Pons (tissue), 1 donor: ENCODE data around the gene KDM6B.

Experiments used
- DNase-seq: peaks from one replicate; pipeline ENCODE4 v3.0.0-alpha.2; 2016; ENCODE audit warnings: low spot score

The KDM6B gene

DNA sequence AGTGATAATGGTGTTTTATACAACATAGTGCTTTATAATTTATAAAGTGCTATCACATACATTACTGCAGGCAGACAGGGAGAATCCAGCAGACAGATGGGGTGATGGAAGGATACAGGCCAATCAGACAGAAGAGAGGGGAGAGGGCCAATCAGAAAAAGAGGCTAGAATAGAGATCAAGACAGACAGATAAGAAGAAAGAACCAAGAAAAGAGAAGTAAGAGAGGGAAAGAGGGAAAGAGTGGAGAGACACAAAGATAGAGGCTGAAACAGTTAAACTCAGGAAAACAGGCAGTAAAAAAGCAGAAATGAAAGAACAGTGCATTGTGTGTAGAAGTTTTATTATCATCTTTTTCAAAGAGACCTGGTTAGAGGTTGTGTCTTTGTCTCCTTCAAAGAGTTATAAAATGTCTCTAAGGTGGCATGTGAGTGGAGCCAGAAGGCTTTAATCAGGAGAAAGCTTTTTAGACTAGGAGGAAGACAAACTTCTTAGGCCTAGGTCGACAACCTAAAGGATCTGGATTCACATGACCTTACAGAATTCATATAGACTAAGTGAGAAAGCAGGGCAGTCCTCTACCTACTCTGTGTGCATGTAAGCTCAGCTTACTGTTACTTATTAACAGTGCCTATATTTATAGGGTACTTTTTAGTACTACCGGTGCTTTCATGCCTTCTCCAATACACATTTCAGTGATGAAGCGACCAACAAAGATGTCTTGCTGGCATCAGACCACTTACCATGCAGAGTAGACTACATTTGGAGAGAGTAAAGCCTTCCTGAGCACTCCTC, 46.3 kb downstream of the KDM6B start:
- DNase-seq: no peak

DNA sequence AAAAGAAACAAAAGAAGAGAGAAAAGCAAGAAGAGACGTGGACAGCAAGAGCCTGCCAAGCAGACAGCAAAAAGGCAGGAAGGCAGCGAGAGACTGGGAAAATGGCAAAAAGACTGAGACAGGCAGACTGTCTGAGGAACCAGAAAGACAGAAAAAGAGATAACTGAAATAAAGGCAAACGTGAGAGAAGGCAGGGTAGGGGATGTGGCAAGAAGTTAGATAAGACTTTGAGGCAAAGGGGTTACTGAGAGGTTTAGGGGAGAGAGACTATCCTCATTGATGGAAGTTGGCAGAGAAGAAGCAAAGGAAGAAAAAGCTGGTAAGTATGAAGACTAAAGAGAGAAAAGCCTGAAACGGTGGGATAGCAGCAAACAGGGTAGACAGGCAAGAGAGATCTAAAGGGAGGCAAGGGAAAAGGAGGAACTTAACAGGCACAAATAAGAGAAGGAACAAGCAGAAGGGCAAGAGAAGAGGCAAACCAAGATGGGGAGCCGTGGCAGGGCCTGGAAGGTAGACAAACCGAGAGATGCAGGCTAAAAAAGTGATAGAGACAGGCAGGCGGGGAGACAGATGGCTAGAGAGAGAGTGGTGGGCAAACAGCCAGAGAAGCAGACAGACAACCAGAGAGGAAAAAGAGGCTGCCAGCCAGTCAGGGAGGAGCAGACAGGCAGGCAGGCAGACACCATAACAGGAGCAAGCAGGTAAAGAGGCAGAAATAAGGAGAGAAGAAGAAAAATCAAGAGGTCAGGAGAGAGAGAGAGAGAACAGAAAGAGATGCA, 47.4 kb downstream of the KDM6B start:
- DNase-seq: peak; percentile 15

GRCh38 chr17:7882068-7882467, 48.1 kb downstream of the KDM6B start:
- no peak for DNase-seq

- no peak for DNase-seq
Measured at GRCh38 chr17:7882629-7883028, 48.6 kb downstream of the KDM6B start.
